ENCODE data around the gene EML4. TPM values are rescaled to one million over a fixed set of nuclear protein-coding genes. Genes with fewer than 3 reads are reported as not detected.

Gene EML4
- total RNA-seq, 1 donor from 2014 or later, result 95.8 TPM

- peaks cover 4% of the 10 kb centered on the region for H3K36me3 Mint-ChIP-seq (ENCODE audit: low read depth)
- CTCF ChIA-PET, result interaction anchor here (1.4 kb wide), 1 partner anchor 25 kb away, joined by 4 read pairs; no protein-coding TSS in a partner anchor
- POLR2A ChIA-PET, result interaction anchor here (0.5 to 1.2 kb wide), 5 partner anchors 10 to 29 kb away, joined by 4 to 10 read pairs (median 6); no protein-coding TSS in a partner anchor
- peaks cover 51% of the 10 kb centered on the region for H3K4me1 Mint-ChIP-seq
- H3K9me3 Mint-ChIP-seq, result no peaks in the 10 kb centered on the region
- H3K27me3 Mint-ChIP-seq, result no peaks in the 10 kb centered on the region
- no peak overlapping the region for H3K4me3 Mint-ChIP-seq
- H3K27ac Mint-ChIP-seq, result no peak overlapping the region
- ATAC-seq (ENCODE audit: low read depth) (no peak), DNase-seq (no peak)
- TF ChIP-seq CTCF (IDR thresholded peaks at IDR 0.05), result no peak
- intact Hi-C loops (cut with micrococcal nuclease), result no loop called here
Observed at GRCh38 chr2:42139101-42139500, 30.1 kb upstream of the EML4 start.

- H3K27ac Mint-ChIP-seq, result no peak overlapping the region
- ATAC-seq (ENCODE audit: low read depth) (no peak), DNase-seq (no peak)
- no peaks in the 10 kb centered on the region for H3K9me3 Mint-ChIP-seq
- H3K36me3 Mint-ChIP-seq (ENCODE audit: low read depth), result peaks cover 5% of the 10 kb centered on the region
- H3K4me3 Mint-ChIP-seq, result no peak overlapping the region
- TF ChIP-seq CTCF (IDR thresholded peaks at IDR 0.05), result no peak
- POLR2A ChIA-PET, result interaction anchor here (0.5 to 1.9 kb wide), 2 partner anchors 11 to 14 kb away, joined by 3 to 5 read pairs; no protein-coding TSS in a partner anchor
- intact Hi-C loops (cut with micrococcal nuclease), result no loop called here
- H3K4me1 Mint-ChIP-seq, result peaks cover 46% of the 10 kb centered on the region
- CTCF ChIA-PET, result no interaction called here
- H3K27me3 Mint-ChIP-seq, result no peaks in the 10 kb centered on the region
Observed at GRCh38 chr2:42140496-42140895, 28.7 kb upstream of the EML4 start.

GRCh38 chr2:42141687-42142546 is 27.2 kb upstream of the EML4 start:
- CTCF ChIA-PET, result interaction anchor here (1.0 to 1.8 kb wide), 2 partner anchors 30 to 46 kb away, joined by 3 to 6 read pairs; no protein-coding TSS in a partner anchor
- H3K27ac Mint-ChIP-seq, result peak overlapping the region; percentile 41
- no peak for TF ChIP-seq CTCF (IDR thresholded peaks at IDR 0.05)
- peak; percentile 67 for ATAC-seq (ENCODE audit: low read depth)
- H3K27me3 Mint-ChIP-seq, result no peaks in the 10 kb centered on the region
- peaks cover 33% of the 10 kb centered on the region for H3K4me1 Mint-ChIP-seq
- POLR2A ChIA-PET, result interaction anchor here (0.5 to 2.2 kb wide), 6 partner anchors 9 to 148 kb away, joined by 3 to 12 read pairs (median 5); no protein-coding TSS in a partner anchor
- no peak for DNase-seq
- intact Hi-C loops (cut with micrococcal nuclease), result loop anchor here (2.0 kb wide), 1 partner anchor 19 kb away; no protein-coding TSS in a partner anchor
- peaks cover 9% of the 10 kb centered on the region for H3K36me3 Mint-ChIP-seq (ENCODE audit: low read depth)
- H3K4me3 Mint-ChIP-seq, result peak overlapping the region; percentile 53
- no peaks in the 10 kb centered on the region for H3K9me3 Mint-ChIP-seq

GRCh38 chr2:42142547-42143184 is 26.5 kb upstream of the EML4 start:
- intact Hi-C loops (cut with micrococcal nuclease), result loop anchor here (2.0 kb wide), 1 partner anchor 18 kb away; no protein-coding TSS in a partner anchor
- H3K36me3 Mint-ChIP-seq (ENCODE audit: low read depth), result peaks cover 14% of the 10 kb centered on the region
- TF ChIP-seq CTCF (IDR thresholded peaks at IDR 0.05), result no peak
- H3K4me1 Mint-ChIP-seq, result peaks cover 29% of the 10 kb centered on the region
- no peaks in the 10 kb centered on the region for H3K9me3 Mint-ChIP-seq
- no peaks in the 10 kb centered on the region for H3K27me3 Mint-ChIP-seq
- H3K4me3 Mint-ChIP-seq, result no peak overlapping the region
- DNase-seq, result no peak
- ChIA-PET CTCF (interaction anchor here (1.8 kb wide), 1 partner anchor 47 kb away, joined by 6 read pairs; no protein-coding TSS in a partner anchor), POLR2A (interaction anchor here (0.9 to 2.2 kb wide), 3 partner anchors 10 to 25 kb away, joined by 3 to 9 read pairs (median 5); no protein-coding TSS in a partner anchor)
- ATAC-seq (ENCODE audit: low read depth), result no peak
- H3K27ac Mint-ChIP-seq, result peak overlapping the region; percentile 41

Data from activated B cell treated with CpG ODN at 0.5 μM for 24 hours (primary cell).